ENCODE results near the gene TUBA4B.

Gene TUBA4B

GRCh38 chr2:219218732-219219701 is 34.0 kb upstream of the TUBA4B start, which contains the start of gene ABCB6:
Gene ABCB6 (minus strand): TSS chr2:219218958. CDS start chr2:219218673, 285 bp downstream.
- DNase-seq (ENCODE audit: low read depth in 2 of 2) = peak; percentile 79 to 86

GRCh38 chr2:219219784-219220532 is 33.1 kb upstream of the TUBA4B start:
- DNase-seq (ENCODE audit: low read depth in 2 of 2) = no peak

GRCh38 chr2:219220652-219221402 is 32.2 kb upstream of the TUBA4B start:
- DNase-seq (ENCODE audit: low read depth in 2 of 2) = no peak

DNA sequence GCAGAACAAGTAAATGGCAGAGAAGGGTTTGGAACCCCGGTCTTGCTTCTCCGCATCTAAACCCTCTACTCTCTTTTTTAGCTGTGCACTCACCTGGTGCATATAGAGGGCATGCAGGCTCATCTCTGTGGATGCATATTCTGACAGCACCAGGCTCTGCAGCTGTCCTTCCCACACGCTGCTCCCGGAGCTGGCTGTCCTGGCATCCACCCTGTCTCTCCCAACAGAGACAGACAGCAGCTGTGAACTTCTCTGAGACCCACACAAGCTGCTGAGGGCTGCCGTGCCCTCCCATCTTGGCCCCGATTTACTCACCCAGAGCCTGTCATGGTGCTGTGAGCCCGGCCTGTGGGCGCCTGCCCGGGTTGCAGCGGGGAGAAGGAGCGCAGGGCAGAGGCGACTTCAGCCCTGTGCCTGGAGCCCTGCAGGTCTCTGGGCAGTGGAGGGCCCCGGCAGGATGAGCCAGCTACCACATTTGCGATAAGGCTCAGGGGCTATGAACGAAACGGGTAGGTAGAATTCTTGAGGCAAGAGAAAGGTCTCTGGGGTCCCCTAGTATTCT is 31.0 kb upstream of the TUBA4B start:
- no peak for DNase-seq (ENCODE audit: low read depth in 2 of 2)

- no peak for DNase-seq (ENCODE audit: low read depth in 2 of 2)
Measured at GRCh38 chr2:219223831-219224610, 29.0 kb upstream of the TUBA4B start.

GRCh38 chr2:219225350-219225749 is 27.7 kb upstream of the TUBA4B start:
- DNase-seq (ENCODE audit: low read depth in 2 of 2) = no peak

DNA sequence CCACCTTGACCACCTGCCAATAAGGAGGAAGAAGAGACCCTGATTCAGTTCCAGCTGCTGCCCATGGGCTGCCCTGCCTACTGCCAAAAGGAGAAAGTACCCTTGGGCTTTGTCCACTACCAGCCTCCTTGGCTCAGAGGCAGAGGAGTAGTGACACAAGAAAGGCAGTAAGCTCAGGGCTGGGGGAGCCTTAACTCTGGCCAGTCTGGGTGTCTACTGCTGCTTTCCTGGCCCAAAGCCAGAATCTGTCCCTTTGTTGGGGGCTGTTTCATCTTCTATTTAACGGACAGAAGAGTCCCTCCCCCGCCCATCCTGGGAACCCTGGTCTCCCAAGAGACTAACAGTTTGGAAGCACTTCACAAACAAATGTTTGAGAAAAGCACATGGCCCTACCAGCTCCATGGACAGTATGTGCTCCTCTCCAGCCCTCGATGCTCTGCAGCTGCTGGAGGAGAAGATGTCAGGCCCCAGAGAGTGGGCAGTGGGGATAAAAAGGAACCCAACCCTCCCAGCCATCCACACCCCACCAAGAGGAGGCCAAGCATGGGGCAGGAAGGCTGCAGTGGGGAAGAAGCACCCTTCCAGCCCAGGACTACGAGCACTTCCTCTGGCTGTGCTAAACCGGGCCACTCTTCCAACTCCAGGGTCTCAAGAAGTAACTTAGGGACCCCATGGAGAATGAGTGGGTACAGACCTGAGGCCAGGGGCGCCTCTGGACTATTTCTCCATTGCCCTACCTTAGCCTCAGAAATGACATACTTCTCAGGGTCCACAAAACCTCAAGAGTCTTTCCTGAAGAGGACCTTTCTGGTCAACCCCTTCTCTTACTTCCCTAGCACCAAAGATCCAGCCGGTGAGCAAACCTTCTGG is 24.8 kb upstream of the TUBA4B start:
- no peak for DNase-seq (ENCODE audit: low read depth in 2 of 2)

DNA sequence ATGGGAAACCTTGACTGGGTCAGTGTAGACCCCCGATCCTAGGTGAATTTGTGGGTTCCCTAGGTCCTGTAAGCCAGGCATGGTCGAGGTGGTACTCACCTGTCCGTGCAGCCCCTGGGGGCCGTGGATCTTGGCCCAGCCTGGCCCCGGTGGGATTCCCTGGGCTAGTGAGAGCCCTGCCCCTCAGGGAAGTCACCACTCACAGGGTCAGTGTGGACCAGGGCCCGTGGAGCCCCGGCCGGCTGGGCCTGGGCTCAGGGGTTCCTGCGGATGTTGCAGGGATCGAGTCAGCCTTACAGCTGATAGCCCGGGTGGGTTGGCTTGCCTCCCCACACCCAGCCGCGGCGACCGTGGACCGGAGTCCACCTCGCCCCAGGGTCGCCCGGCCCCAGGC is 24.1 kb upstream of the TUBA4B start:
- DNase-seq (ENCODE audit: low read depth in 2 of 2) = no peak

- DNase-seq (ENCODE audit: low read depth in 2 of 2) = peak; percentile 99
Measured at GRCh38 chr2:219229305-219230058, 23.6 kb upstream of the TUBA4B start, which contains the start of the genes ANKZF1 and ATG9A. Gene ANKZF1 (plus strand): TSS chr2:219229806. CDS start chr2:219230258, 452 bp downstream. Gene ATG9A (minus strand): TSS chr2:219229636. CDS start chr2:219228024, 1,612 bp downstream.

DNA sequence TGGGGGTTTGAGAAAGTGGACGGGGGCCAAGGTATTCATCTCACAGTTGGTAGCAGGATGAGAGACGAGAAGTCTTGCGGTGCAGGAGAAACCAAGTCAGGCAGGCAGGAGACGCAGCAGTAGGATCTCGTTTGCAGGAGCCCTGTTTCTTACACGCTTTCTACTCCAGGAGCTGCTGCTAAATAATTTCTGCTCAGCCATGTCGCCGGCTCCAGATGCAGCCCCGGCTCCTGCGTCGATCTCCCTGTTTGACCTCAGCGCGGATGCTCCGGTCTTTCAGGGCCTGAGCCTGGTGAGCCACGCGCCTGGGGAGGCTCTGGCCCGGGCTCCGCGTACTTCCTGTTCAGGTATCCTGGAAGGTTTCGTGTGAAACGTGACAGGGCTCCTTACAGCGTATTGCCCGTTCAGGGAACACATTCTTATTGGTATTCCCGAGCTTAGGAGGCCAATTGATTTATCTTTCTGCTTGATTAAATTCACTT is 22.9 kb upstream of the TUBA4B start:
- no peak for DNase-seq (ENCODE audit: low read depth in 2 of 2)

- DNase-seq (ENCODE audit: low read depth in 2 of 2) = no peak
Measured at GRCh38 chr2:219234331-219234730, 18.7 kb upstream of the TUBA4B start.

GRCh38 chr2:219243291-219243761 is 9.7 kb upstream of the TUBA4B start:
- DNase-seq (ENCODE audit: low read depth in 2 of 2) = no peak

DNA sequence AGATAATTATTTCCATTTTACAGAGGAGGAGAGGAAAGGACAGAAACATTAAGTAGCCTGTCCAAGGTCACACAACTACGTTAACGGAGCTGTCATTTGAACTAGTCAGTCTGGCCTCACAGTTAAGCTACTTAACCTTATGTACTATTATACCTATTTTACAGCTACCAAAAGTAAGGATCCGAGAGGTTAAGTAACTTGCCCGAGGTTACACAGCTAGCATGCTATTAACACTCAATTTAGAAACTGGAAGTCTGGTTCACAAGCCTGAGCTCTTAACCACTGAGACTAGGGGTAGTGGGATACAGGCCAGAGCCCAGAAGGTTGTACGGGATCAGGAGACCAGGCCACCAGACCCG is 8.3 kb upstream of the TUBA4B start:
- DNase-seq (ENCODE audit: low read depth in 2 of 2) = no peak

GRCh38 chr2:219245148-219245898 is 7.7 kb upstream of the TUBA4B start, which contains the start of the genes GLB1L and STK16:
Gene GLB1L (minus strand): TSS chr2:219245444. CDS start chr2:219243573, 1,871 bp downstream.
Gene STK16 (plus strand): TSS chr2:219245479. CDS start chr2:219246000, 521 bp downstream.
- DNase-seq (ENCODE audit: low read depth in 2 of 2) = peak; percentile 86

DNA sequence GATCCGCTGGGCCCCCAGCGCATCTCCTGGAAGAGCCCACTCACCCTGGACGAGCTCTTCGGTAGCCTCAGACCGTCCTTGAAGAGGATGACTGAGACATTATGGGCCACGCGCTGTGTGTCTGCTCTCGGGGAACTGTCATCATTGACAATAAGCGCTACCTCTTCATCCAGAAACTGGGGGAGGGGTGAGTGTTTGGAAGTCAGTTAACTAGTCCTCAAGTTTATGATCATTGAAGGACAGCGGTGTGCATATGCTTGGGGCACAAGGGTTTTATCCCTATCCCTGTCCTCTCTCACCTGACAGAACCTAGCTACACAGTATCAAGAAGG is 7.2 kb upstream of the TUBA4B start:
- DNase-seq (ENCODE audit: low read depth in 2 of 2) = no peak

DNA sequence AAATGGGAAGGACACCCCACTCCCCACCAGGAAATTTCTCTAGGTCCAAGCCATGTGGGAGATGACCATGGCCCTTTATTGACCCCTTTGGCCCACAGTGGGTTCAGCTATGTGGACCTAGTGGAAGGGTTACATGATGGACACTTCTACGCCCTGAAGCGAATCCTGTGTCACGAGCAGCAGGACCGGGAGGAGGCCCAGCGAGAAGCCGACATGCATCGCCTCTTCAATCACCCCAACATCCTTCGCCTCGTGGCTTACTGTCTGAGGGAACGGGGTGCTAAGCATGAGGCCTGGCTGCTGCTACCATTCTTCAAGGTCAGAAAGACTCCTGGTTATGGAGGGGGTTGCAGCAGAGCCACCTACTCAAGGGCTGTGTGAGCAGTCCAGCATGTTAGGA is 6.5 kb upstream of the TUBA4B start:
- DNase-seq (ENCODE audit: low read depth in 2 of 2) = no peak

DNA sequence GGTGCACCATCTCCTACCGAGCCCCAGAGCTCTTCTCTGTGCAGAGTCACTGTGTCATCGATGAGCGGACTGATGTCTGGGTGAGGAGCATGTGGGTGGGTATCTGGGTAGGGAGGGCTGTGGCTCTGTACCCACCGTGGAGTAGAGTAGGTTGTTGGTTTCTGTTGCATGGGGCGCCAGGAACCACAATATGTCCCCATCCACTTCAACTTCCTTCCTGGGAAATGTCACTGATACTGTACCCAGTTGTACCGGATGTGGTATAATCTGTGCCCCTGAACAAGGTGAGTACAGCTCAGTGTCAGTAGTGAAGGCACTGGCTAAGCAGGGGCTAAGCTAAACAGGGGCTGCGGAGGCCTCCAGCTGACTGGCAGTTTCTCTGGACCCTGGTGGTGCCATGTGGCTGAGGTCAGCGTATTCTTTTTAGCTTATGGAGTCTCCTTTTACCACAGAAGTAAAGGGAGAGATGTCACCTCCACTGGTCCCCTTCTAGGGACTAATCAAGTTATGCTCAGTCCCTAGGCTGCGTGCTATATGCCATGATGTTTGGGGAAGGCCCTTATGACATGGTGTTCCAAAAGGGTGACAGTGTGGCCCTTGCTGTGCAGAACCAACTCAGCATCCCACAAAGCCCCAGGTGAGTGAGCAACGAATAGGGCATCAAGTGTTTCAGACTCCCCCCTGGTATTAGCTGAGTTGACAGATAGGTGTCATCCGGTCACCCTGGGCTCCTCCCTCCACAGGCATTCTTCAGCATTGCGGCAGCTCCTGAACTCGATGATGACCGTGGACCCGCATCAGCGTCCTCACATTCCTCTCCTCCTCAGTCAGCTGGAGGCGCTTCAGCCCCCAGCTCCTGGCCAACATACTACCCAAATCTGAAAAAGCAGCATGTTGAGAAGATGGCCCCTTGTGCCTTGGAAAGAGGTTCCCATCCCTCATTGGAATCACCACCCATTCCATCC is 5.1 kb upstream of the TUBA4B start:
- DNase-seq (ENCODE audit: low read depth in 2 of 2) = peak; percentile 53 to 63

Data from stimulated activated CD8-positive, alpha-beta memory T cell treated with anti-CD3 and anti-CD28 coated beads, Interleukin-15, amount 100 ng/mL, for 48 hours (primary cell).